ENCODE results near the gene INO80E. TPM values are rescaled to one million over a fixed set of nuclear protein-coding genes. Genes with fewer than 3 reads are reported as not detected.

INO80E gene
- total RNA-seq, 1 experiment from 2014 or later: 104 TPM

DNA sequence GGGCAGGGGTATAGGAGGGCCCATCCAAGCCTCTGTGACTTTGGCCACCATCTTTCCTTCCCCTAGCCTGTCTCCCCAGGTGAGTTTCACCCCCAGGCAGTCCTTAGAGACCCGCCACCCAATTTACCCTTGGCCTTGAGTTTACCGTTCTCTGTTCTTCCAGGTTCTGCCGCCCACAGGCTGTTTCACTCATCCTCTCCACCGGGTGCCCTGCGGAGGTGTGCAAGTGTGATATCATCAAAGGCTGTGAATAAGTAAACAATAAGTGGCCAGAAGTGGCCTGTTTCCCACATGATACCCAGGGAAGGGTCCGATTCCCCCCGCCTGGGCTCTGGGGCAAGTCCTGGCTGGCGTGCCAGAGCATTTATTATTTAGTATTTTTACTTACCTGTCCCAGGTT is 50.1 kb downstream of the INO80E start:
- no peak for ATAC-seq
- intact Hi-C loops (cut with micrococcal nuclease; ENCODE audit: unreplicated experiment): no loop called here
- no peaks in the 10 kb centered on the region for H3K4me1 ChIP-seq (ENCODE audit: control insufficient read depth, insufficient read depth, low read length)
- no peak overlapping the region for H3K4me3 ChIP-seq (ENCODE audit: low read depth in 2 of 2, low read length in 2 of 2)
- in situ Hi-C loops (cut with HindIII; ENCODE audit: low pct_unique_long_range_greater_than_20kb, low sequenced_read_pairs): no loop called here
- no TSS peak for BruUV-seq (replicated peaks)
- H3K36me3 ChIP-seq (ENCODE audit: control insufficient read depth, insufficient read depth, low read length): no peaks in the 10 kb centered on the region
- no peaks in the 10 kb centered on the region for H3K9me3 ChIP-seq (ENCODE audit: control insufficient read depth, insufficient read depth, low read depth, low read length)
- TF ChIP-seq TCF7L2 (IDR thresholded peaks at IDR 0.05; ENCODE audit: low read depth, low read length): no peak
- no peak for TF ChIP-seq POLR2AphosphoS5 (IDR thresholded peaks at IDR 0.05; ENCODE audit: low read depth, low read length)
- TF ChIP-seq, protein P1, sequence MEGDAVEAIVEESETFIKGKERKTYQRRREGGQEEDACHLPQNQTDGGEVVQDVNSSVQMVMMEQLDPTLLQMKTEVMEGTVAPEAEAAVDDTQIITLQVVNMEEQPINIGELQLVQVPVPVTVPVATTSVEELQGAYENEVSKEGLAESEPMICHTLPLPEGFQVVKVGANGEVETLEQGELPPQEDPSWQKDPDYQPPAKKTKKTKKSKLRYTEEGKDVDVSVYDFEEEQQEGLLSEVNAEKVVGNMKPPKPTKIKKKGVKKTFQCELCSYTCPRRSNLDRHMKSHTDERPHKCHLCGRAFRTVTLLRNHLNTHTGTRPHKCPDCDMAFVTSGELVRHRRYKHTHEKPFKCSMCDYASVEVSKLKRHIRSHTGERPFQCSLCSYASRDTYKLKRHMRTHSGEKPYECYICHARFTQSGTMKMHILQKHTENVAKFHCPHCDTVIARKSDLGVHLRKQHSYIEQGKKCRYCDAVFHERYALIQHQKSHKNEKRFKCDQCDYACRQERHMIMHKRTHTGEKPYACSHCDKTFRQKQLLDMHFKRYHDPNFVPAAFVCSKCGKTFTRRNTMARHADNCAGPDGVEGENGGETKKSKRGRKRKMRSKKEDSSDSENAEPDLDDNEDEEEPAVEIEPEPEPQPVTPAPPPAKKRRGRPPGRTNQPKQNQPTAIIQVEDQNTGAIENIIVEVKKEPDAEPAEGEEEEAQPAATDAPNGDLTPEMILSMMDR (IDR thresholded peaks at IDR 0.05): no peak
- no peak for TF ChIP-seq SIN3A (IDR thresholded peaks at IDR 0.05; ENCODE audit: borderline replicate concordance, insufficient read depth, low read depth, low read length)
- TF ChIP-seq, protein P2, sequence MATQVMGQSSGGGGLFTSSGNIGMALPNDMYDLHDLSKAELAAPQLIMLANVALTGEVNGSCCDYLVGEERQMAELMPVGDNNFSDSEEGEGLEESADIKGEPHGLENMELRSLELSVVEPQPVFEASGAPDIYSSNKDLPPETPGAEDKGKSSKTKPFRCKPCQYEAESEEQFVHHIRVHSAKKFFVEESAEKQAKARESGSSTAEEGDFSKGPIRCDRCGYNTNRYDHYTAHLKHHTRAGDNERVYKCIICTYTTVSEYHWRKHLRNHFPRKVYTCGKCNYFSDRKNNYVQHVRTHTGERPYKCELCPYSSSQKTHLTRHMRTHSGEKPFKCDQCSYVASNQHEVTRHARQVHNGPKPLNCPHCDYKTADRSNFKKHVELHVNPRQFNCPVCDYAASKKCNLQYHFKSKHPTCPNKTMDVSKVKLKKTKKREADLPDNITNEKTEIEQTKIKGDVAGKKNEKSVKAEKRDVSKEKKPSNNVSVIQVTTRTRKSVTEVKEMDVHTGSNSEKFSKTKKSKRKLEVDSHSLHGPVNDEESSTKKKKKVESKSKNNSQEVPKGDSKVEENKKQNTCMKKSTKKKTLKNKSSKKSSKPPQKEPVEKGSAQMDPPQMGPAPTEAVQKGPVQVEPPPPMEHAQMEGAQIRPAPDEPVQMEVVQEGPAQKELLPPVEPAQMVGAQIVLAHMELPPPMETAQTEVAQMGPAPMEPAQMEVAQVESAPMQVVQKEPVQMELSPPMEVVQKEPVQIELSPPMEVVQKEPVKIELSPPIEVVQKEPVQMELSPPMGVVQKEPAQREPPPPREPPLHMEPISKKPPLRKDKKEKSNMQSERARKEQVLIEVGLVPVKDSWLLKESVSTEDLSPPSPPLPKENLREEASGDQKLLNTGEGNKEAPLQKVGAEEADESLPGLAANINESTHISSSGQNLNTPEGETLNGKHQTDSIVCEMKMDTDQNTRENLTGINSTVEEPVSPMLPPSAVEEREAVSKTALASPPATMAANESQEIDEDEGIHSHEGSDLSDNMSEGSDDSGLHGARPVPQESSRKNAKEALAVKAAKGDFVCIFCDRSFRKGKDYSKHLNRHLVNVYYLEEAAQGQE (IDR thresholded peaks at IDR 0.05; ENCODE audit: insufficient read depth in 1 of 2, low read depth in 2 of 2, low read length in 1 of 2): no peak
- no peak for DNase-seq (ENCODE audit: low read depth, low spot score)
- ChIA-PET CTCF (interaction anchor here (0.5 kb wide), 1 partner anchor 24 kb away, joined by 5 read pairs; no protein-coding TSS in a partner anchor), POLR2A (no interaction called here)
- H3K27ac ChIP-seq (ENCODE audit: low read length): no peak overlapping the region
- no peaks in the 10 kb centered on the region for H3K27me3 ChIP-seq (ENCODE audit: control insufficient read depth, insufficient read depth, low read length)

DNA sequence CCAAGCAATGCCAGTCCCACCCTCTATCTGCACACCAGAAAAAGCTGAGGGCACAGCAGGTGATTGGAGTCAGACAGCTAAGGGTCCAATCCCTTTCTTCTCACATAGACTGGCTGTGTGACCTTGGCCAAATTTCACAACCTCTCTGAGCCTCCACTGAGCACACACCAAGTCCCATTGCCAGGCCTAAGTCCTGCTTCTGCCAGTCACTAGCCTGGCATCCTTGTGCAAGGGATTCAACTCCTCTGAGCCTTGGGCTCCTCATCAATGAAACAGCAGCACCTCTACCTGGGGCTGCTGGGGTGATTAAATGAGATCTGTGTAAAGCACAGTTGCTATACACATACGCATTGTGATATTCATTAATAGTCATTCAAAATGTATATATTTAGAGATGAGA is 50.5 kb downstream of the INO80E start:
- Histone ChIP-seq H3K36me3 (ENCODE audit: control insufficient read depth, insufficient read depth, low read length) (no peaks in the 10 kb centered on the region), H3K27me3 (ENCODE audit: control insufficient read depth, insufficient read depth, low read length) (no peaks in the 10 kb centered on the region), H3K9me3 (ENCODE audit: control insufficient read depth, insufficient read depth, low read depth, low read length) (no peaks in the 10 kb centered on the region), H3K4me1 (ENCODE audit: control insufficient read depth, insufficient read depth, low read length) (no peaks in the 10 kb centered on the region), H3K27ac (ENCODE audit: low read length) (no peak overlapping the region), H3K4me3 (ENCODE audit: low read depth in 2 of 2, low read length in 2 of 2) (no peak overlapping the region)
- no TSS peak for BruUV-seq (replicated peaks)
- intact Hi-C loops (cut with micrococcal nuclease; ENCODE audit: unreplicated experiment): no loop called here
- in situ Hi-C loops (cut with HindIII; ENCODE audit: low pct_unique_long_range_greater_than_20kb, low sequenced_read_pairs): no loop called here
- POLR2A ChIA-PET: no interaction called here
- TF ChIP-seq SIN3A (IDR thresholded peaks at IDR 0.05; ENCODE audit: borderline replicate concordance, insufficient read depth, low read depth, low read length) (no peak), POLR2AphosphoS5 (IDR thresholded peaks at IDR 0.05; ENCODE audit: low read depth, low read length) (no peak), TCF7L2 (IDR thresholded peaks at IDR 0.05; ENCODE audit: low read depth, low read length) (no peak)
- TF ChIP-seq, protein P2 (IDR thresholded peaks at IDR 0.05; ENCODE audit: insufficient read depth in 1 of 2, low read depth in 2 of 2, low read length in 1 of 2): no peak
- TF ChIP-seq, protein P1 (IDR thresholded peaks at IDR 0.05): no peak
- DNase-seq (ENCODE audit: low read depth, low spot score): no peak
- ATAC-seq: no peak
- CTCF ChIA-PET: interaction anchor here (0.5 kb wide), 1 partner anchor 25 kb away, joined by 5 read pairs; no protein-coding TSS in a partner anchor
